HEK293 (cell line): Measurements from ENCODE around the gene XIAP.

Experiments
- BCL11A ChIP-seq: fragments of 450-650 bp; formaldehyde crosslinking; IDR thresholded peaks from 2 replicates; pipeline ENCODE4 v1.5.1; 2016; ENCODE audit warnings: low read depth, missing biosample characterization, missing genetic modification characterization
- GLIS2 ChIP-seq: fragments of 450-650 bp; formaldehyde crosslinking; IDR thresholded peaks from 2 replicates; pipeline ENCODE4 v1.5.1; 2016; ENCODE audit warnings: missing biosample characterization, missing genetic modification characterization
- IKZF3 ChIP-seq: fragments of 450-650 bp; IDR thresholded peaks from 2 replicates; pipeline ENCODE4 v1.5.0; 2018; ENCODE audit warnings: missing biosample characterization, mild to moderate bottlenecking, missing genetic modification characterization, moderate library complexity
- PRDM1 ChIP-seq: fragments of 450-650 bp; formaldehyde crosslinking; IDR thresholded peaks from 2 replicates; pipeline ENCODE4; 2016; ENCODE audit warnings: missing biosample characterization, missing genetic modification characterization
- SALL2 ChIP-seq: fragments of 450-650 bp; formaldehyde crosslinking; IDR thresholded peaks from 2 replicates; pipeline ENCODE4 v1.5.0; 2017; ENCODE audit warnings: missing biosample characterization, mild to moderate bottlenecking, missing genetic modification characterization, borderline replicate concordance
- TCF7L2 ChIP-seq: IDR thresholded peaks from 2 replicates; pipeline ENCODE4 v1.6.1; 2011; ENCODE audit warnings: low read depth, mild to moderate bottlenecking, inconsistent platforms, low read length, moderate library complexity, borderline replicate concordance
- ZBTB1 ChIP-seq: fragments of 450-650 bp; formaldehyde crosslinking; IDR thresholded peaks from 2 replicates; pipeline ENCODE4 v1.5.1; 2016; ENCODE audit warnings: missing biosample characterization, missing genetic modification characterization
- ZFHX2 ChIP-seq: fragments of 450-650 bp; formaldehyde crosslinking; conservative IDR thresholded peaks from 2 replicates; pipeline ENCODE4 v1.5.1; 2016; ENCODE audit warnings: missing biosample characterization, missing genetic modification characterization
- ZFP69B ChIP-seq: fragments of 450-650 bp; formaldehyde crosslinking; IDR thresholded peaks from 2 replicates; pipeline ENCODE4 v1.5.1; 2016; ENCODE audit warnings: missing biosample characterization, missing genetic modification characterization
- ZNF132 ChIP-seq: fragments of 450-650 bp; formaldehyde crosslinking; IDR thresholded peaks from 2 replicates; pipeline ENCODE4 v1.5.1; 2017; ENCODE audit warnings: missing biosample characterization, missing genetic modification characterization, borderline replicate concordance
- ZNF140 ChIP-seq: fragments of 450-650 bp; formaldehyde crosslinking; IDR thresholded peaks from 2 replicates; pipeline ENCODE4 v1.5.1; 2016; ENCODE audit warnings: missing biosample characterization, missing genetic modification characterization
- ZNF157 ChIP-seq: fragments of 450-650 bp; formaldehyde crosslinking; IDR thresholded peaks from 2 replicates; pipeline ENCODE4 v1.5.1; 2016; ENCODE audit warnings: missing biosample characterization, missing genetic modification characterization
- ZNF174 ChIP-seq: fragments of 450-650 bp; formaldehyde crosslinking; IDR thresholded peaks from 2 replicates; pipeline ENCODE4 v1.5.0; 2017; ENCODE audit warnings: missing biosample characterization, mild to moderate bottlenecking, missing genetic modification characterization
- ZNF2 ChIP-seq: fragments of 450-650 bp; formaldehyde crosslinking; IDR thresholded peaks from 2 replicates; pipeline ENCODE4 v1.5.1; 2016; ENCODE audit warnings: missing biosample characterization, missing genetic modification characterization
- ZNF202 ChIP-seq: fragments of 450-650 bp; formaldehyde crosslinking; IDR thresholded peaks from 2 replicates; pipeline ENCODE4 v1.5.1; 2016; ENCODE audit warnings: missing biosample characterization, missing genetic modification characterization, borderline replicate concordance
- ZNF510 ChIP-seq: fragments of 450-650 bp; formaldehyde crosslinking; IDR thresholded peaks from 2 replicates; pipeline ENCODE4 v1.5.1; 2018; ENCODE audit warnings: mild to moderate bottlenecking, missing genetic modification characterization, missing biosample characterization; ENCODE audit not compliant: insufficient replicate concordance
- ZNF555 ChIP-seq: fragments of 450-650 bp; formaldehyde crosslinking; conservative IDR thresholded peaks from 2 replicates; pipeline ENCODE4 v1.5.1; 2017; ENCODE audit warnings: missing biosample characterization, mild to moderate bottlenecking, missing genetic modification characterization, inconsistent platforms
- ZNF558 ChIP-seq: fragments of 450-650 bp; formaldehyde crosslinking; IDR thresholded peaks from 2 replicates; pipeline ENCODE4 v1.5.1; 2016; ENCODE audit warnings: missing biosample characterization, missing genetic modification characterization
- ZNF837 ChIP-seq: fragments of 450-650 bp; formaldehyde crosslinking; IDR thresholded peaks from 2 replicates; pipeline ENCODE4 v1.5.1; 2016; ENCODE audit warnings: missing biosample characterization, missing genetic modification characterization
- ZSCAN23 ChIP-seq: fragments of 450-650 bp; formaldehyde crosslinking; IDR thresholded peaks from 2 replicates; pipeline ENCODE4 v1.5.1; 2016; ENCODE audit warnings: missing biosample characterization, missing genetic modification characterization
- TF ChIP-seq, protein P1 (sequence below): fragments of 450-650 bp; formaldehyde crosslinking; IDR thresholded peaks from 2 replicates; pipeline ENCODE4 v1.5.1; 2016; ENCODE audit warnings: missing biosample characterization, missing genetic modification characterization, borderline replicate concordance
- TF ChIP-seq, protein P2 (sequence below): fragments of 450-650 bp; formaldehyde crosslinking; IDR thresholded peaks from 2 replicates; pipeline ENCODE4 v1.5.1; 2017; ENCODE audit warnings: missing biosample characterization, mild to moderate bottlenecking, missing genetic modification characterization, moderate library complexity
- TF ChIP-seq, protein P3 (sequence below): fragments of 450-650 bp; formaldehyde crosslinking; IDR thresholded peaks from 2 replicates; pipeline ENCODE4 v1.5.1; 2016; ENCODE audit warnings: missing biosample characterization, missing genetic modification characterization
- TF ChIP-seq, protein P4 (sequence below): fragments of 450-650 bp; formaldehyde crosslinking; IDR thresholded peaks from 2 replicates; pipeline ENCODE4 v1.5.1; 2016; ENCODE audit warnings: missing biosample characterization, missing genetic modification characterization, borderline replicate concordance

The XIAP gene

DNA sequence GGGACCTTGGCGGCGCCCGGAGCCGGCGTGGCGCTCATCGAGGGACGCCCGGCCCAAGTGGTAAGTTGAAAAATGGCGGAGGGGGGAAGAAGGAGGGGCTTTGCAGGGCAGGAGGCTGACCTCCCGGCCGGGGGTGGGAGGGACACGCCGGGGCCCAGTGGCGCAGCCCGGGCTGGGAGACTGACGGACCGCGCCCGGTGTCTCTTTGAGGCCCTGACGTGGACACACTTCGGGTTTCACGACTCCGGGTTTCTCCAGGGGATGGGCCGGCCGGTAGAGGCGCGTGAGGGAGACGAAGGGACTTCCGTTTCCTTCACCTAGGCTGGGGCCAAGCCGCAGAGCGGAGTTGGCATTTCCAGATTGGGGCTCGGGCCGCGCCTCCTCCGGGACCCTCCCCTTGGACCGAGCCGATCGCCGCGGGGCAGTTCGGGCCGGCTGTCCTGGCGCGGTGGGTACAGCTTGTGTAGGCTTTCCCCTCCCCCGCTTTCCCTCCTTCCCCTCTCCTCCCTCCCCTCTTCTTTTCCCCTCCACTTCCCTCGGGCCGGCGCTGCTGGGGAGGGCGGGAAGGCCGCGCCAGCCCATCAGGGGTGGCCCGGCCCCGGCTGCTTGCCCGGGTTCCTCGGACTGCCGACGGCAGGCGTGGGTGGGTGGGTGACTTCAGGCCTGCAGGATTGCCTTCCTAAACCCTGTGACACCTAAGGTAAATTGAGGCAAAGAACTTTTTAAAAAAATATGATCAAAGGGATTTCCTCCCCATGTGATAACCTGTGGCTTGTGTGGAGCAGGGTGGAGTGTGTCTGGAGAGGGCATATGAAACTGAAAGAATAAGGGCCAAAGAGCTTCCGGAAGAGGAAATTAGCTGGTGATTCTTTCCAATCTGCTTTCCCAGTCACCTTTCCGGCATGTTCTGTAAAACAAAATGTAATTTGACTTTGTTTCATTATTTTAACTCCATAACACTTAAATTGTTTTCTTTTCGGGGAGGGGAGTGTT is at the start of gene XIAP (continued):
- TF ChIP-seq, protein P1, sequence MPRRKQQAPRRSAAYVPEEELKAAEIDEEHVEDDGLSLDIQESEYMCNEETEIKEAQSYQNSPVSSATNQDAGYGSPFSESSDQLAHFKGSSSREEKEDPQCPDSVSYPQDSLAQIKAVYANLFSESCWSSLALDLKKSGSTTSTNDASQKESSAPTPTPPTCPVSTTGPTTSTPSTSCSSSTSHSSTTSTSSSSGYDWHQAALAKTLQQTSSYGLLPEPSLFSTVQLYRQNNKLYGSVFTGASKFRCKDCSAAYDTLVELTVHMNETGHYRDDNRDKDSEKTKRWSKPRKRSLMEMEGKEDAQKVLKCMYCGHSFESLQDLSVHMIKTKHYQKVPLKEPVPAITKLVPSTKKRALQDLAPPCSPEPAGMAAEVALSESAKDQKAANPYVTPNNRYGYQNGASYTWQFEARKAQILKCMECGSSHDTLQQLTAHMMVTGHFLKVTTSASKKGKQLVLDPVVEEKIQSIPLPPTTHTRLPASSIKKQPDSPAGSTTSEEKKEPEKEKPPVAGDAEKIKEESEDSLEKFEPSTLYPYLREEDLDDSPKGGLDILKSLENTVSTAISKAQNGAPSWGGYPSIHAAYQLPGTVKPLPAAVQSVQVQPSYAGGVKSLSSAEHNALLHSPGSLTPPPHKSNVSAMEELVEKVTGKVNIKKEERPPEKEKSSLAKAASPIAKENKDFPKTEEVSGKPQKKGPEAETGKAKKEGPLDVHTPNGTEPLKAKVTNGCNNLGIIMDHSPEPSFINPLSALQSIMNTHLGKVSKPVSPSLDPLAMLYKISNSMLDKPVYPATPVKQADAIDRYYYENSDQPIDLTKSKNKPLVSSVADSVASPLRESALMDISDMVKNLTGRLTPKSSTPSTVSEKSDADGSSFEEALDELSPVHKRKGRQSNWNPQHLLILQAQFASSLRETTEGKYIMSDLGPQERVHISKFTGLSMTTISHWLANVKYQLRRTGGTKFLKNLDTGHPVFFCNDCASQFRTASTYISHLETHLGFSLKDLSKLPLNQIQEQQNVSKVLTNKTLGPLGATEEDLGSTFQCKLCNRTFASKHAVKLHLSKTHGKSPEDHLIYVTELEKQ (tag by site-specific recombination) = no peak
- TF ChIP-seq PRDM1 (tag by site-specific recombination) (peak; percentile 91), ZNF555 (tag by site-specific recombination) (no peak), ZNF202 (no peak), ZBTB1 (tag by site-specific recombination) (no peak), ZNF157 (tag by site-specific recombination) (no peak), BCL11A (tag by site-specific recombination) (peak; percentile 35; the same call in 1 of the 2 replicates), ZFHX2 (peak; percentile 84), ZNF837 (no peak), ZNF2 (tag by site-specific recombination) (peak; percentile 81; the same call in 1 of the 2 replicates), ZNF132 (tag by site-specific recombination) (no peak), GLIS2 (tag by site-specific recombination) (peak; percentile 98), ZSCAN23 (no peak), SALL2 (no peak), ZNF140 (tag by site-specific recombination) (no peak), ZNF174 (tag by site-specific recombination) (no peak), ZFP69B (0 out of 2 replicates have a peak, but pooled peaks have one; percentile 31), ZNF510 (tag by site-specific recombination) (no peak), IKZF3 (tag by site-specific recombination) (peak; percentile 92), TCF7L2 (peak; percentile 47; the same call in 1 of the 2 replicates), ZNF558 (tag by site-specific recombination) (no peak)
- TF ChIP-seq, protein P2, sequence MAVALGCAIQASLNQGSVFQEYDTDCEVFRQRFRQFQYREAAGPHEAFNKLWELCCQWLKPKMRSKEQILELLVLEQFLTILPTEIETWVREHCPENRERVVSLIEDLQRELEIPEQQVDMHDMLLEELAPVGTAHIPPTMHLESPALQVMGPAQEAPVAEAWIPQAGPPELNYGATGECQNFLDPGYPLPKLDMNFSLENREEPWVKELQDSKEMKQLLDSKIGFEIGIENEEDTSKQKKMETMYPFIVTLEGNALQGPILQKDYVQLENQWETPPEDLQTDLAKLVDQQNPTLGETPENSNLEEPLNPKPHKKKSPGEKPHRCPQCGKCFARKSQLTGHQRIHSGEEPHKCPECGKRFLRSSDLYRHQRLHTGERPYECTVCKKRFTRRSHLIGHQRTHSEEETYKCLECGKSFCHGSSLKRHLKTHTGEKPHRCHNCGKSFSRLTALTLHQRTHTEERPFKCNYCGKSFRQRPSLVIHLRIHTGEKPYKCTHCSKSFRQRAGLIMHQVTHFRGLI = no peak
- TF ChIP-seq, protein P3, sequence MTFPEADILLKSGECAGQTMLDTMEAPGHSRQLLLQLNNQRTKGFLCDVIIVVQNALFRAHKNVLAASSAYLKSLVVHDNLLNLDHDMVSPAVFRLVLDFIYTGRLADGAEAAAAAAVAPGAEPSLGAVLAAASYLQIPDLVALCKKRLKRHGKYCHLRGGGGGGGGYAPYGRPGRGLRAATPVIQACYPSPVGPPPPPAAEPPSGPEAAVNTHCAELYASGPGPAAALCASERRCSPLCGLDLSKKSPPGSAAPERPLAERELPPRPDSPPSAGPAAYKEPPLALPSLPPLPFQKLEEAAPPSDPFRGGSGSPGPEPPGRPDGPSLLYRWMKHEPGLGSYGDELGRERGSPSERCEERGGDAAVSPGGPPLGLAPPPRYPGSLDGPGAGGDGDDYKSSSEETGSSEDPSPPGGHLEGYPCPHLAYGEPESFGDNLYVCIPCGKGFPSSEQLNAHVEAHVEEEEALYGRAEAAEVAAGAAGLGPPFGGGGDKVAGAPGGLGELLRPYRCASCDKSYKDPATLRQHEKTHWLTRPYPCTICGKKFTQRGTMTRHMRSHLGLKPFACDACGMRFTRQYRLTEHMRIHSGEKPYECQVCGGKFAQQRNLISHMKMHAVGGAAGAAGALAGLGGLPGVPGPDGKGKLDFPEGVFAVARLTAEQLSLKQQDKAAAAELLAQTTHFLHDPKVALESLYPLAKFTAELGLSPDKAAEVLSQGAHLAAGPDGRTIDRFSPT = peak; percentile 84
- TF ChIP-seq, protein P4, sequence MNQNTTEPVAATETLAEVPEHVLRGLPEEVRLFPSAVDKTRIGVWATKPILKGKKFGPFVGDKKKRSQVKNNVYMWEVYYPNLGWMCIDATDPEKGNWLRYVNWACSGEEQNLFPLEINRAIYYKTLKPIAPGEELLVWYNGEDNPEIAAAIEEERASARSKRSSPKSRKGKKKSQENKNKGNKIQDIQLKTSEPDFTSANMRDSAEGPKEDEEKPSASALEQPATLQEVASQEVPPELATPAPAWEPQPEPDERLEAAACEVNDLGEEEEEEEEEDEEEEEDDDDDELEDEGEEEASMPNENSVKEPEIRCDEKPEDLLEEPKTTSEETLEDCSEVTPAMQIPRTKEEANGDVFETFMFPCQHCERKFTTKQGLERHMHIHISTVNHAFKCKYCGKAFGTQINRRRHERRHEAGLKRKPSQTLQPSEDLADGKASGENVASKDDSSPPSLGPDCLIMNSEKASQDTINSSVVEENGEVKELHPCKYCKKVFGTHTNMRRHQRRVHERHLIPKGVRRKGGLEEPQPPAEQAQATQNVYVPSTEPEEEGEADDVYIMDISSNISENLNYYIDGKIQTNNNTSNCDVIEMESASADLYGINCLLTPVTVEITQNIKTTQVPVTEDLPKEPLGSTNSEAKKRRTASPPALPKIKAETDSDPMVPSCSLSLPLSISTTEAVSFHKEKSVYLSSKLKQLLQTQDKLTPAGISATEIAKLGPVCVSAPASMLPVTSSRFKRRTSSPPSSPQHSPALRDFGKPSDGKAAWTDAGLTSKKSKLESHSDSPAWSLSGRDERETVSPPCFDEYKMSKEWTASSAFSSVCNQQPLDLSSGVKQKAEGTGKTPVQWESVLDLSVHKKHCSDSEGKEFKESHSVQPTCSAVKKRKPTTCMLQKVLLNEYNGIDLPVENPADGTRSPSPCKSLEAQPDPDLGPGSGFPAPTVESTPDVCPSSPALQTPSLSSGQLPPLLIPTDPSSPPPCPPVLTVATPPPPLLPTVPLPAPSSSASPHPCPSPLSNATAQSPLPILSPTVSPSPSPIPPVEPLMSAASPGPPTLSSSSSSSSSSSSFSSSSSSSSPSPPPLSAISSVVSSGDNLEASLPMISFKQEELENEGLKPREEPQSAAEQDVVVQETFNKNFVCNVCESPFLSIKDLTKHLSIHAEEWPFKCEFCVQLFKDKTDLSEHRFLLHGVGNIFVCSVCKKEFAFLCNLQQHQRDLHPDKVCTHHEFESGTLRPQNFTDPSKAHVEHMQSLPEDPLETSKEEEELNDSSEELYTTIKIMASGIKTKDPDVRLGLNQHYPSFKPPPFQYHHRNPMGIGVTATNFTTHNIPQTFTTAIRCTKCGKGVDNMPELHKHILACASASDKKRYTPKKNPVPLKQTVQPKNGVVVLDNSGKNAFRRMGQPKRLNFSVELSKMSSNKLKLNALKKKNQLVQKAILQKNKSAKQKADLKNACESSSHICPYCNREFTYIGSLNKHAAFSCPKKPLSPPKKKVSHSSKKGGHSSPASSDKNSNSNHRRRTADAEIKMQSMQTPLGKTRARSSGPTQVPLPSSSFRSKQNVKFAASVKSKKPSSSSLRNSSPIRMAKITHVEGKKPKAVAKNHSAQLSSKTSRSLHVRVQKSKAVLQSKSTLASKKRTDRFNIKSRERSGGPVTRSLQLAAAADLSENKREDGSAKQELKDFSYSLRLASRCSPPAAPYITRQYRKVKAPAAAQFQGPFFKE = no peak
